HG03135 (cell line): Measurements from ENCODE around the gene ZNF555.

ENCODE experiments used
- ATAC-seq: cut with Tn5 transposase; IDR thresholded peaks from one replicate; pipeline ENCODE4 v1.9.1; 2021; ENCODE audit warnings: mild to moderate bottlenecking, moderate library complexity; ENCODE audit not compliant: unreplicated experiment

Gene ZNF555

DNA sequence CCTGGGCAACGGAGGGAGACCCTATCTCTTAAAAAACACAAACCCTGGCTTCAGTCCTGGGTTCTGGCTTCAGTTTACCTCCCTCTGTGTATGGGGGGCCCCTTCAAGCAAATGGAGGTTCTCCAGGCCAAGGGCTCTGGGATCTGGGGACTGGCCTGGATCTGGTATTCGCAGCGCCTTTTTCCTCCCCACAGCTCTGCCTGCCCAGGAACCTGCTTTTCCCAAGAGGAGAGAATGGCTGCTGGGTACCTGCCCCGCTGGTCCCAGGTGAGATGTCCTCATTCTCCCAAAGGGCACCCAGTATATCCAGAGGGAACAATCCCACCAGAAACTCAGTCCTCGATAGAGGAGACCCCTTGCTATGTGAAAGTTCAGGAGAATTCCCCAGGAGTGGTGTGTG is 18.4 kb upstream of the ZNF555 start:
- no peak for ATAC-seq

DNA sequence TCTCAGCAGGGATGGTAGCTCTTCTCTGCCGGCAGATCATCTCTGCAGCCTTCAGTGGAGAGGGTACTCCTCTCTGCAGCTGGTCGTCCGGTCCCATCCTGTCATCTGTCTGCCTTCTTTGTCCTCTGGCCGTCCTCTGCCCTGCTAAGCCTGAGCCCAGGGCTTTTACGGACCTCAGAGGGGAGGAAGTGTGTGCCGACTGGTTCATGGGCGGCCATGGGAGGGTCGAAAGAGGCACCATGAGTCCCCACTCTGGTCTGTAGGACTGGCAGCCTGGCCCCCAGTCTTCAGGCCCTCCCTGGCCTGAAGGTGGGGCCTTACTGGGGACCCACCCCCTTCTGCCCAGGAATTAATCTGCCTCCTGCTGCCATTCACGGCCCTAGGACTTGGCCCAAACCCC is 17.6 kb upstream of the ZNF555 start:
- no peak for ATAC-seq

DNA sequence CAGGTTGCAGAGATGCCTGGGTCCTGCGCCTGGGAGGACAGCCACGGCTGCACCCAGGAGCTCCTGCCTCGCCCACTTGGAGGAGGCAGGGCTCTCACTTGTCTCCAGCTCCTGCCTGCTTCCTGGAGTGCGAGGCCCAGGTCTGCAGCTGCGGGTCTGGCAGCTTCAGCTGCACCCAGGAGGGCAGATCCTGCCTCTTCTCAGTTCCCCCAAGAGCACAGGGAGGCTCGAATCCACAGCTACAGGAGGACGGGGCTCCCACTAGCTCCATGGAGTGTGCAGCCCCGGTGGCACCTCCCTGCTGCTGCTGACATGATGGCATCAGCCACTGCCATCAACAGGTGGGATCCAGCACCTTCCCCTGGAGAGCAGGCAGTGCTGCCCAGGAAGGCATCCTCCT is 17.1 kb upstream of the ZNF555 start:
- no peak for ATAC-seq

DNA sequence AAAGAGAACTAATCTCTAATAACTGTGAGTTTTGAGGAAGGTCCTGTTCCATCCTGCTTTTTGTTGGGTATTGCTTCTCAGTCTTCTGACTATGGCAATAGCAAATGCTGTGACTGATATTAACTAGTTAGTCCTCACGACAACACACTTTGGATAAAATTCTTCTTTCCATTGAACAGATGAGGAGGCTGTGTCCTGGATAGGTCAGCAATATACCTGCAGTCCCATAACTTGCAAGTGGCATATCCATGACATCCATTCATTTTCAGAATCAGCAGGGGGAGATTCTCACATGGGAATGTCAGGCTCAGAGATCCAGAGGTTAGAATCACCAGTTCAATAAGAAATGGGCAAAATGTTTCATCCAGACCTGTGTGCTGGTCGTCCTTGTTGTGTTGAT is 14.3 kb upstream of the ZNF555 start:
- ATAC-seq = no peak

DNA sequence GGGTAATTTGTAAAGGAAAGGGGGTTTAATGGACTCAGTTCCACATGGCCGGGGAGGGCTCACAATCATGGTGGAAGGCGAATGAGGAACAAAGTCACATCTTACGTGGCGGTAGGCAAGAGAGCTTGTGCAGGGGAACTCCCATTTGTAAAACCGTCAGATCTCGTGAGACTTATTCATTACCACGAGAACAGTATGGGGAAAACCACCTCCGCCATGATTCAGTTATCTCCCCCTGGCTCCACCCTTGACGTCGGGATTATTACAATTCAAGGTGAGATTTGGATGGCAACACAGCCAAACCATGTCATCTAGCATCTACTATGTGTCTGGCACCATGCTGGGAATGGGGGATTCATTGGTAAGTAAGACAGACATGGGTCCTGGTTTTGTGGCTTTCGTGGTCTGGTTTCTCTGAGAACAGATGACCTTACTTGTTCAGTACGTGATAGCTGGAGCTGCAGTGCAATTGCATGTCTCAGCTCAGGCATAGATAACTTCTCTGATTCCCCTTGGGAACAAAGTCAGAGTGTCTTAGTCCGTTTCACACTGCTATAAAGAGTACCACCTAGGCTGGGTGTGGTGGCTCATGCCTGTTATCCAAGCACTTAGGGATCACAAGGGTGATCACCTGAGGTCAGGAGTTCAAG is 13.3 kb upstream of the ZNF555 start:
- no peak for ATAC-seq

DNA sequence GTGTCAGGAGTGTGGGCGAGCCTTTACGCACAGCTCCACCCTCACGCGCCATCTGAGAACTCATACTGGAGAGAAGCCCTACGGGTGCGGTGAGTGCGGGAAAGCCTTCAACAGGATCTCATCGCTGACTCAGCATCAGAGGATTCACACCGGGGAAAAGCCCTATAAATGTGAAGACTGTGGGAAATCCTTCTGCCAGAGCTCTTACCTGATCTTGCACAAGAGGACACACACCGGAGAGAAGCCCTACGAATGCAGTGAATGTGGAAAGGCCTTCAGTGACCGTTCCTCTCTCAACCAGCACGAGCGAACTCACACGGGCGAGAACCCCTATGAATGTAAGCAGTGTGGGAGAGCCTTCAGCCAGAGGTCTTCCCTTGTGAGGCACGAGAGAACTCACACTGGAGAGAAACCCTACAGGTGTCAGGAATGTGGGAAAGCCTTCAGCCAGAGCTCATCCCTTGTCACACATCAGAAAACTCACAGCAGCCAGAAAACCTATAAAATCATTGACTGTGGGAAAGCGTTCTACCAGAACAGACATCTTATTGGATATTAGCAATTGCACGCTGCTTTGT is 6.9 kb upstream of the ZNF555 start:
- no peak for ATAC-seq

DNA sequence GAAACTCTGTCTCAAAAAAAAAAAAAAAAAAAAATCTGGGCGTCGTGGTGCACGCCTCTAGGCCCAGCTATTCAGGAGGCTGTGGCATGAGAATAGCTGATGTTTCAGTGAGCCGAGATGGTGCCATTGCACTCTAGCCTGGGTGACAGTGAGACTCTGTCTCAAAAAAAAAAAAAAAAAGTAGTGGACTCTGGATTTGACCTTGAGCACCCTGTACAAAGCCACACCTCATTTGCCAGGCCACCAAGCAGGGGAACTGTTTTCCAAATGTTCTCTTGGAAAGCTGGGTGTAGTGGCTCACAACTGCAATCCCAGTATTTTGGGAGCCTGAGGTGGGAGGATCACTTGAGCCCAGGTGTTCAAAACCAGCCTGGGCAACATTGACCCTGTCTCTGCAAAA is 3.8 kb upstream of the ZNF555 start:
- ATAC-seq = no peak

DNA sequence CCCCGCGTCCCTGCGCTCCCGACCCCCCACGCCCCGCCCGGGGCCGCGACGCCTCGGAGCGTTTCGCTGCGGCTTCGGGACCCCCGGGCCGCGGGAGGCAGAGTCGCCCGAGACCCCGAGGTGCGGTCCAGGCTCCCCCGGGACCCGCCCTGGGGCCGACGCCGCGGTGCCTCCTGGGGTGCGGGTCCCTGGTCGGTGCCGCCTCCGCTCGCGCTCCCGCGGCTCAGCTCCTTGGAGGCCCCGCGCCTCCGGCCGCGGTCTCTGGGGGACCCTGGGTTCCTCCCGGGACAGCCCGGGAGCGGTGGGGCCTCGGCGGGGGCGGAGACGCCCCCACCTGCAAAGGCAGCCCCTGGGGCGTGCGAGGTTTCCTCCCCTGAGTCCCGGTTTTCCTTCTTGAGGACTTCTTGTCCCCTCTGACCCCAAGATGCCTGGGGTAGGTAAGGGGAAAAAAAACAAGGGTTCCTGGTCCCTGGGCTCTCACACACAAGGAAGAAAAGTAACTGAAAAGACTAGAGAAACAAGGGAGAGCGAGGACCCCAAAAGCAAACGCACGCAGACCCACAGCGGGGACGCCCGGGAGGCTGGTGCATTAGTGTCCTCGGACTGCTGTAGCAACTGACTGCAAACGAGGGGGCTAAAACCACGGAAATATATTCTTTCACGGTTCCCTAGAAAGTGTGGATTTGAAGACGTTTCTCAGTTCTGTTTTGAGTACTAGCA is 740 bp downstream of the ZNF555 start:
- no peak for ATAC-seq

DNA sequence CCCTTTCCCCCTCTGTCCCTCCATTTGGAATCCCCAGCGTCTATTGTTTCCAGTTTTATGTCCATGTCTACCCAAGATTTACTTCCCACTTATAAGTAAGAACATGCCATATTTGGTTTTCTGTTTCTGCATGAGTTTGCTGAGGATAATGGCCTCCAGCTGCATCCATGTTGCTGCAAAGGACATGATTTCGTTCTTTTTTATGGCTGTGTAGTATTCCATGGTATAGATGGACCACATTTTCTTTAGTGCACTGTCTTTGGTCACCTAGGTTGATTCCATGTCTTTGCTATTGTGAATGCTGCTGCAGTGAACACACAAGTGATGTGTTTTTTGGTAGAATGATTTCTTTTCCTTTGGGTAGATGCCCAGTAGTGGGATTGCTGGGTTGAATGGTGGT is 3.8 kb downstream of the ZNF555 start:
- ATAC-seq = no peak

DNA sequence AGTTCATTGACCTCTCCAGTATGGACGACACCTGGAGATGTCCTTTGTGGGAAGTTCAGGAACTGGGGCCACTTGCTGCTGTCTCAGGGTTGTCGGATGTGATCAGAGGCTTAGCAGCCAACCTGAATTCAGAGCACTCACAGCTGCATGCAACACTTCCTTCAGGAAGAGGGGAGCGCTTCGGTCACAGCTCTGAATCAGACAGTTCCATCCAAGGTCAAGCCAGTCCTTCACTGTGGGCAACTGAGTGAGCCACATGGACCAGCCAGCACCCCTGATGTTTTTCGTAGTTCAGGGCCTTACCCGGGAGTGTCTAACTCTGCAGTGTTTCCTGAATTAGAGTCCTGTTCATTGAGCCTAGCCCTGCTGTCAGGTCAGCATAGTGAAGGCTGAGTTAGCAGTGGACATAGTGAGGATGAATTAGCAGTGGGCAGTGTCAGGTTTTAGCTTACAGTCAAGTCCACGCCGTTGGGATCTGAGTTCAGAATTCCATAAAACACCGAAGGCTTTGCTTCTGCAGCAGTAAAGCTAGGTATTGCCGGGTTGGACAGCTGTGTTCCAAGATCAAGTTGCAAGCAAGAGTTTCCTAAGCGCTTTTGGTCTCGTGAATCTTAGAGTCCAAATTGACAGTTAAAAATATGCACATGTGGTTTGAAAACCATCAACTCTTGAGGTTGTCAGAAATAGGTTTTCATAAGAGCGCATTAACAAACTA is 5.1 kb downstream of the ZNF555 start:
- no peak for ATAC-seq

DNA sequence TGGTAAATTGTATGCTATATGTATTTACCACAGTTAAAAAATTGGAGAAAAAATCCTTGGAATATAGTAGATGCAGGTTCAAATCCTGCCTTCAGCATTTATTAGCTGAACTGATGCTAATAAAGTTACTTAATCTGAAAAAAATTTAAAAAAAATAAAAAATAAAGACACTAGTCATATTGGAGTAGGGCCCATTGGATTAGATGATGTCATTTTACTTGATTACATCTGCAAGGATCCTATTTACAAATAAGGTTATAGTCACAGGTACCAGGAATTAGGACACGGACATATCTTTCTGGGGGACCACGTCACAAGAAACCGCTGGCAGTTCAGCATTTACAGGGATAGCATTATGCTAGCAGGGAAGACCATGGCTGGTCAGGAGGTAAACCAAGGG is 6.2 kb downstream of the ZNF555 start:
- ATAC-seq = no peak

DNA sequence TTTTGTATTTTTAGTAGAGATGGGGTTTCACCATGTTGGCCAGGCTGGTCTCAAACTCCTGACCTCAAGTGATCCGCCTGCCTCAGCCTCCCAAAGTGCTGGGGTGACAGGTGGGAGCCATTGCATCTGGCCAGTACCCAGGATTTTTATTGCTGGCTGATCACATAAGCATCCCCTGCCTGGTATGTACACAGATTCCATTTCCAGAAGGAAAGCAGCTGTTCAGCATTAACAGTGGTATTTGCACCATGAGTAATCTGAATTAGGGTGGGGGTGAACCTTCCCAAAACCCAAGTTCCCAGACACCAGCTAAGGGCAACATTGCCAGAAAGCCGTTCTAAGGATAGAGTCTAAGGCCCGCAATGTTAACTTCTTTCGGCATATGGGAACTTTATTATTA is 7.3 kb downstream of the ZNF555 start:
- ATAC-seq = no peak

DNA sequence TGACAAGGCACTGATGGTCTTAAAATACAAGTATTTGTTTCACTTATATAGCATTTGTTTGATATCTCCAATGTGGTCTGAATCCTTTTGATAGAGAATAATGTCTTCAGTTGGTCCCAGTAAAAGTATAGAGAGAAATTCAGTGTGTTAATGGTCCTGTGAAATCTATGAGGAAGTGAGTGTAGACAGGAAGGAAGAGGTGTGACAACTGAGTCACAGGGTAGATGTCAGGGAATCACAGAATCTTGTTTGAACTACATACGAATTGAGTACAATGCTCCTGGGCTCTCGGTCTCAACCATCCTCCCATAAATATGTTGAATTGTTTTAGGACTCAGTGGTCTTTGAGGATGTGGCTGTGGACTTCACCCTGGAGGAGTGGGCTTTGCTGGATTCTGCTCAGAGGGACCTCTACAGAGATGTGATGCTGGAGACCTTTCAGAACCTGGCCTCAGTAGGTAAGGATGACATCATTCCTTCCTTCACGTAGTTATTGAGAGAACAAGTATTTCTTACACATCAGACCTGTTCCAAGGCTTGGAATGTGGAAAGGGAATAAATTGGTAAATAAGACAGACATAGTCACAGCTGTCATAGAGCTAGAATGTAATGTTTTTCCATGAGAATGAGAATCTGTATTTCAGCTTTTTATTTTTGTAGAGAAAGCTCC is 9.1 kb downstream of the ZNF555 start:
- no peak for ATAC-seq

DNA sequence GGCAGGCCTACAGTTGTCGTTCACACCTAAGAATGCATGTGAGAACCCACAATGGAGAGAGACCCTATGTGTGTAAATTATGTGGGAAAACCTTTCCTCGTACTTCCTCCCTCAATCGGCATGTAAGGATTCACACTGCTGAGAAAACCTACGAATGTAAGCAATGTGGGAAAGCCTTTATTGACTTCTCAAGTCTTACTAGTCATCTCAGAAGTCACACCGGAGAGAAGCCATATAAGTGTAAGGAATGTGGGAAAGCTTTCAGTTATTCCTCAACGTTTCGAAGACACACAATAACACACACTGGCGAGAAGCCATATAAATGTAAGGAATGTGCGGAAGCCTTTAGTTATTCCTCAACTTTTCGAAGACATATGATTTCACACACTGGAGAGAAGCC is 11.3 kb downstream of the ZNF555 start:
- no peak for ATAC-seq

DNA sequence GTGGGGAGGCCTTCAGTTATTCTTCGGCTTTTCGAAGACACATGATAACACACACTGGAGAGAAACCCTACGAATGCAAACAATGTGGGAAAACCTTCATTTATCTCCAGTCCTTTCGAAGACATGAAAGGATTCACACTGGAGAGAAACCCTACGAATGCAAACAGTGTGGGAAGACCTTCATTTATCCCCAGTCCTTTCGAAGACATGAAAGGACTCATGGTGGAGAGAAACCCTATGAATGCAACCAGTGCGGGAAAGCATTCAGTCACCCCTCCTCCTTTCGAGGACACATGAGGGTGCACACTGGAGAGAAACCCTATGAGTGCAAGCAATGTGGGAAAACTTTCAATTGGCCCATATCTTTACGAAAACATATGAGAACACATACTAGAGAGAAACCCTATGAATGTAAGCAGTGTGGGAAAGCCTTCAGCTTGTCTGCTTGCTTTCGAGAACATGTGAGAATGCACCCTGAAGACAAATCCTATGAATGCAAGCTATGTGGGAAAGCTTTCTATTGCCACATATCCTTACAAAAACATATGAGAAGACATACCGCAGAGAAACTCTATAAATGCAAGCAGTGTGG is 11.8 kb downstream of the ZNF555 start:
- no peak for ATAC-seq

DNA sequence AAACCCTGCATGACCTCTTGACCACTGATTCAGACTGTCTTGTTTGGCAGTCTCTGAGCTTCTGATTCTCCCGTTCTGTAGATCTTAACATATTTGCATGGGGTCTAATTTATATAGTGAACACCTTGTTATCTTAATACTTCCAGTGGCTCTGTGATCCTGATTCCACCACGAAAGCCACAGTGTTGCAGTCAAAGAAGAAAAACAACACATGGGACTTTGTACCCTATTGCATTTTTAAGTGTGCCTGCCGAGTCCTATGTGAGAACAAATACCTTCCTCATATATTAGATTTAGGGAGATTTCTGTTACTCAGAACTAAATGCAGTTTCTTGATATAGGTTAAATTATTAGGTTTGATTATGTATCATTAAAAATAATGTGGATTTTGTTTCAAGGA is 13.6 kb downstream of the ZNF555 start:
- no peak for ATAC-seq

DNA sequence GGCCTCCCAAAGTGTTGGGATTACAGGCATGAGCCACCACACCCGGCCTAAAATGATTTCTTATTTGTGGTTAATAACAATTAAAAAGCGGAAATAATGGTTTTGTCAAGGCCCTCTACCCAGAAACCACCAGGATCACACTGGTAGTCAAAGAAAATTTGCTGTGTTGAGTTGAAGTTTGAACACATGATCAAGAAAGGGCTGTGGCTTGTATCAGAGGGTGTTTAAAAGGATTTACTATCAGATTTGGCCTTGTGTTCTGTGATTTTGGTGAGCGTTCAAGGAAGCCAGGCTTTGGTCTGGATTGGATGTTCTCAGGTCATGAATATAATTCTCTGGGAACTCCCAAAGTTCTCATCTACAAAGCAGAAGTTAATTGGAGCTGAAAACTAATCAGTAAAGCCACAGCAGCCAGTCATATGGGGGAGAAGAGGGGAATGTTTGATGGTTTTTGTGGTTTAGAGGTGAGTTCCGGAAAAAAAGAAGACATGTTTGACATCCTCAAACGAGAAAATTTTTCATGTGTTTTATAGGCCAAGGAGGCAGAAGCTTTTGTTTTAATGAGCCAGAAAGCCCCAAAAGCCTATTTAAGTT is 15.3 kb downstream of the ZNF555 start:
- ATAC-seq = no peak

DNA sequence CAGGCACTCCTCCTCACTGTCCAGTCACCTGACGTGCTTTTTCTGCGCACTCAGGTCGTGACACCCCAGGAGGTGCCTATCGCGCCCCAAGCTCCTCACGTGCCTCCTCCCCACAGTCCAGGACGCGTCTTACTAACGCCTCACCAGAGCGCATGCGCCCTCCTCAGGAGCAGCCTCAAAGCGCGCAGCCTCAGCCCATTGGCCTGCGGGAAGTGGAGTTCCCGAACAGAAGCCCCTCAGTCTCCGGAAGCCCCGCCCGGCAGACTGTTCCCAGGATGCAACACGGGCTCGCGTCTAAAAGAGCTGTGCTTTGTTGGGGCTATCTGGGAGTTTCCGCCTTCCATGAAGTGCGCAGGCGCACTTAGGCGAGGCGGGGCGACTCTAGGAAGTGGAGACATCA is 17.6 kb downstream of the ZNF555 start:
- no peak for ATAC-seq

DNA sequence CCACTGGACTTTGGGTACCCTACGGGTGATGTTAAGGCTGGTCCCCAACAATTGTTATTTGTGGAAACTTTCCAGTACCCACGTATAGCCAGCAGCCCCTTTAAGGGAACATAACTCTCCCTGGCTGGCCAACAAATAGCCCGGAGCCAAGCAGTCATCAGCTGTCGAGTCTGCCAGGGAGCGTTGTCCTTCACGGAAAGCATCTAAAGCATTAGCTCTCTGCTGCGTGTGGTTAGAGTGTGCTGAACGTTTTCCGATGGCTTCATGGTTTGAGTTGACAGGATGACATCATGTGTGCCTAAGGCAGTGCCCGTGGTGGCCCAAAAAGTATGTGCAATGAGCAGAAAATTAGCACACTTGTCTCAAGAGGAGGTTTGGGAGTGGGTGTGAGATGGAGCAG is 22.5 kb downstream of the ZNF555 start:
- ATAC-seq = no peak

DNA sequence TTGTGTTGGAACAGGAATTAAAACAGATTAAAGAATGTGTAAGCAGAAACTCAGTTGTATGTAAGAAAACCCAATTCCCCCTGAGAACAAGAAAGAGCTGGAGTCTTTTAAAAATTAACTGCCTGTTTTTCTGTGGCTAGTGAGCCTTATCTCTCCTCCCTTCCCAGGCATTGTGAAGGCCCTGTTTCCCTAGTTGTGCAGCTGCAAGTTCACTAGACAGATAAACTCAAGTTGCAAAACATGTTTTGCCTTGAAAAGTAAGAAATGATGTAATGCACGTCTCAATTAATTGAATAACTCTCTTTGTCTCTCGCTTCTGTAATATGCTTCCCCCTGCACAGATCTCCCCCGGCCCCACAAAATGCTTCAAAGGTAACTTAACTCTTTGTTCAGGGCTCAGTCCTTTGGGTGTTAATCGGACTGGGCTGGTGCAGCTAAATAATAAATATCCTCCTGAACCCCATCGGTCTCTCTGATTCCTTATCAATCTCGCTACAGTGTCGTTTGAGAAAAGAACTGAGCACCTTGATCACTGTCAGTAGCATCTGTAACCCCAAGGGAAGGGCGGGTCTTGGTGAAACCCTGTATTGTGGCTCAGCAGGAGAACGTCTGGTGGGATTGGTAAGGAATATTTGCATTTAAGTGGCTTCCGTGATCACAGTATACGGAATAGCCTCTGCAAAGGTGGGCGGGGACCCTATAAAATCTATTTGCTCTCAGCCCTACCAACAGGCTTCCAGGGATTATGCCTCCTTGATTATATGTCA is 24.2 kb downstream of the ZNF555 start:
- no peak for ATAC-seq
